OCI-LY7 (cell line): ENCODE data around the gene LGALS1. TPM values are rescaled to one million over a fixed set of nuclear protein-coding genes. Genes with fewer than 3 reads are reported as not detected.

Source experiments
- BruUV-seq: library from RNA; stranded (reverse); fragments of 400-500 nt; replicated peaks from 2 replicates; lab custom pipeline; 2021; lab: Mats Ljungman, UMichigan
- CTCF ChIA-PET: fragments of 300-600 bp; sonication (Branson Sonifier 250); formaldehyde crosslinking; loops from one replicate; lab custom pipeline; 2022; ENCODE audit warnings: antibody characterized with exemption; ENCODE audit not compliant: unreplicated experiment; lab: Charles Lee
- POLR2A ChIA-PET: fragments of 300-600 bp; sonication (Branson Sonifier 250); formaldehyde crosslinking; loops from one replicate; lab custom pipeline; 2022; ENCODE audit warnings: antibody characterized with exemption; lab: Charles Lee
- DNase-seq: peaks from one replicate; pipeline ENCODE4 v3.0.0-alpha.2; 2015; ENCODE audit warnings: low spot score
- H2AFZ ChIP-seq: fragments of 200-600 bp; sonication (generic), shearing (Covaris generic); 2 replicates; pipeline ENCODE4 v1.6.1; 2014; ENCODE audit warnings: mild to moderate bottlenecking, antibody characterized with exemption, low read length, moderate library complexity
- H3K27ac ChIP-seq: fragments of 200-600 bp; sonication (generic); 2 replicates; pipeline ENCODE4 v1.5.1; 2014; ENCODE audit warnings: mixed run types, low read depth, mild to moderate bottlenecking, moderate library complexity, low read length, inconsistent platforms; ENCODE audit not compliant: poor library complexity, severe bottlenecking
- H3K36me3 ChIP-seq: fragments of 200-600 bp; sonication (generic); 2 replicates; pipeline ENCODE4 v1.6.1; 2014; ENCODE audit warnings: mild to moderate bottlenecking, antibody characterized with exemption, low read length, moderate library complexity, mixed read lengths; ENCODE audit not compliant: insufficient read depth
- H3K4me1 ChIP-seq: fragments of 200-600 bp; sonication (generic); 2 replicates; pipeline ENCODE4 v1.5.1; 2014; ENCODE audit warnings: mild to moderate bottlenecking, low read length; ENCODE audit not compliant: insufficient read depth, poor library complexity, severe bottlenecking
- H3K4me2 ChIP-seq: fragments of 200-600 bp; sonication (generic); 2 replicates; pipeline ENCODE4 v1.6.1; 2014; ENCODE audit warnings: mild to moderate bottlenecking, low read length
- H3K4me3 ChIP-seq: fragments of 200-600 bp; sonication (generic); 2 replicates; pipeline ENCODE4 v1.5.1; 2014; ENCODE audit warnings: mild to moderate bottlenecking, low read depth, low read length; ENCODE audit not compliant: poor library complexity, severe bottlenecking
- H3K79me2 ChIP-seq: fragments of 200-600 bp; sonication (generic); 2 replicates; pipeline ENCODE4 v1.6.1; 2016; ENCODE audit warnings: low read depth, mild to moderate bottlenecking, low read length, moderate library complexity, mixed read lengths; ENCODE audit not compliant: insufficient read depth
- H3K9me2 ChIP-seq: fragments of 200-600 bp; sonication (generic); 2 replicates; pipeline ENCODE4 v1.6.1; 2016; ENCODE audit warnings: mild to moderate bottlenecking, low read length, mixed read lengths; ENCODE audit not compliant: insufficient read depth
- H3K9me3 ChIP-seq: fragments of 200-600 bp; sonication (generic); 2 replicates; pipeline ENCODE4 v1.6.1; 2014; ENCODE audit warnings: mild to moderate bottlenecking, mixed run types, low read length, mixed read lengths
- H4K20me1 ChIP-seq: fragments of 200-600 bp; sonication (generic); 2 replicates; pipeline ENCODE4 v1.6.1; 2014; ENCODE audit warnings: mild to moderate bottlenecking, antibody characterized with exemption, low read length, moderate library complexity, mixed read lengths; ENCODE audit not compliant: insufficient read depth
- EZH2phosphoT487 ChIP-seq: fragments of 200-600 bp; sonication (generic); IDR thresholded peaks from 2 replicates; pipeline ENCODE4 v1.6.1; 2018; ENCODE audit warnings: low read depth, borderline replicate concordance, mild to moderate bottlenecking, mixed run types, antibody characterized with exemption, low read length, moderate library complexity, mixed read lengths
- intact Hi-C: fragments of 100-400 bp; cut with micrococcal nuclease; formaldehyde crosslinking; loops from one replicate; pipeline ENCODE4 v1.10.0; 2022; ENCODE audit not compliant: unreplicated experiment
- total RNA-seq, 2 experiments: library from RNA; depleted of rRNA in 1 of 2; stranded (reverse); fragments of >200 nt in 1 of 2; shearing (Covaris generic) in 1 of 2; gene quantifications; 2 replicates each; pipeline ENCODE4 v1.2.3, GENCODE V29; 2014 to 2022
- TF ChIP-seq, protein P1 (sequence below): fragments of 200-600 bp; sonication (generic); conservative IDR thresholded peaks from 2 replicates; pipeline ENCODE4 v1.5.1; 2014; ENCODE audit warnings: mild to moderate bottlenecking, antibody characterized with exemption, low read length, moderate library complexity, mixed read lengths

LGALS1 gene
- total RNA-seq, 2 experiments from 2014 or later: 57.3 to 93.1 TPM

DNA sequence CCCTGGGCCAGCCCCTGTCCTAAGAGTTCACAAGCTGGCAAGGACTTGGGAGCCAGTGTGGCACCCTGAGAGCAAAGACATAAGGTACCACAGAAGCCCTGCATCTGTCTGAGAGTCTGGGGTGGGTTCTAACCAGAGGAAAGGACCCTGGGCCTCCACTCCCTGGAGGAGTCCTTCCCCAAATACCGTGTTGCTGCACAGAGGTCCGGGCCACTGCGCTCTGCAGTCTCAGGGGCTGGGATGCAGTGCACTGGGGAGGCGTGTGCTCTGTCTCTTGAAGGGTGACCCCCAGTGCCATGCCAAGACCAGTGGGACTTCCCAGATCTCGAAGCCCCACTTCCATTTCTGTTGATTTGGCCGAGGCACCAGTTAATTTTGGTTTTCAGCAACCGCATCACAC is 40.3 kb upstream of the LGALS1 start:
- no peak for TF ChIP-seq EZH2phosphoT487
- TF ChIP-seq, protein P1, sequence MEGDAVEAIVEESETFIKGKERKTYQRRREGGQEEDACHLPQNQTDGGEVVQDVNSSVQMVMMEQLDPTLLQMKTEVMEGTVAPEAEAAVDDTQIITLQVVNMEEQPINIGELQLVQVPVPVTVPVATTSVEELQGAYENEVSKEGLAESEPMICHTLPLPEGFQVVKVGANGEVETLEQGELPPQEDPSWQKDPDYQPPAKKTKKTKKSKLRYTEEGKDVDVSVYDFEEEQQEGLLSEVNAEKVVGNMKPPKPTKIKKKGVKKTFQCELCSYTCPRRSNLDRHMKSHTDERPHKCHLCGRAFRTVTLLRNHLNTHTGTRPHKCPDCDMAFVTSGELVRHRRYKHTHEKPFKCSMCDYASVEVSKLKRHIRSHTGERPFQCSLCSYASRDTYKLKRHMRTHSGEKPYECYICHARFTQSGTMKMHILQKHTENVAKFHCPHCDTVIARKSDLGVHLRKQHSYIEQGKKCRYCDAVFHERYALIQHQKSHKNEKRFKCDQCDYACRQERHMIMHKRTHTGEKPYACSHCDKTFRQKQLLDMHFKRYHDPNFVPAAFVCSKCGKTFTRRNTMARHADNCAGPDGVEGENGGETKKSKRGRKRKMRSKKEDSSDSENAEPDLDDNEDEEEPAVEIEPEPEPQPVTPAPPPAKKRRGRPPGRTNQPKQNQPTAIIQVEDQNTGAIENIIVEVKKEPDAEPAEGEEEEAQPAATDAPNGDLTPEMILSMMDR: no peak
- no peak for DNase-seq
- intact Hi-C loops: no loop called here
- POLR2A ChIA-PET: no interaction called here
- no peaks in the 10 kb centered on the region for H3K9me3 ChIP-seq
- H3K36me3 ChIP-seq: peaks cover 27% of the 10 kb centered on the region; the same call in 1 of the 2 replicates
- H3K4me2 ChIP-seq: no peak overlapping the region
- H4K20me1 ChIP-seq: no peaks in the 10 kb centered on the region
- no TSS peak for BruUV-seq
- H3K4me1 ChIP-seq: peaks cover 40% of the 10 kb centered on the region
- no peaks in the 10 kb centered on the region for H3K79me2 ChIP-seq
- no peak overlapping the region for H3K27ac ChIP-seq
- no peak overlapping the region for H2AFZ ChIP-seq
- no peak overlapping the region for H3K4me3 ChIP-seq
- CTCF ChIA-PET: interaction anchor here (1.6 kb wide), 1 partner anchor 8 kb away, joined by 4 read pairs; no protein-coding TSS in a partner anchor
- H3K9me2 ChIP-seq: no peaks in the 10 kb centered on the region

DNA sequence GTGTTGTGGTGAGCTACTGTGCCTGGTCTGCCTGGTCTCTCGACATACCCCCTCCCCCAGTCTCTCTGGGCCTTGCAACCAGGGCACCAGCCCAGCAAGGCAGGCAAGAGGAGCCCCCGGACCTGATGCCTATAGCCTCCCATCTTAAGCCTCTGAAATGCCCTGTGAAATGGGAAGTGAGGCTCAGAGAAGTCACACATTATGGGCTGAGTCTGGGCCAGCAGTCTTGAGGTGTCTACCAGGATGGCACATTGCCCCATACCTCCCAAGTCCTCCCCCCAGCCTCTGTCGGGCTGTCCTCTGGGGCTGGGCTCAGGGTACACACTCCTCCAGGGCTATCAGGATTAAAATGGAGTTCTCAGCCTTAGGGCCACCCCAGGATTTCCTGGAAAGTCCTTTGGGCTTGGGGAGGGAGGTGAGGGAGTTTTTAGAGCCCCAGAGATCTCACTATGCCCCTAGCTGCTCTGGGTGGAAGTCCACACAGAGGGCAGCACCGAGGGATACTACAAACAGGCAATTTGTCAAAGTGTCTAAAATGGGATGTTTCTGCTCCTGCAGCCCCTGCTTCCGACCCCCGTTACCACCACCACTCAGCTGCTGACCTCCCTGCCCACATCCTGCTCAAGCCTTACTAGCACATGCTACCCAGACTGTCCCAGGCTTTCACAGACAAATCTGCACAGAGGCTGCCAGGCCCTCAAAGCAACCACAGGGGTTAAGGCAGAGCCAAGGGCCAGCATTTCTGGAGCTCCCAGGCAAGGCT is 39.1 kb upstream of the LGALS1 start:
- Histone ChIP-seq H3K4me2 (no peak overlapping the region), H3K4me3 (no peak overlapping the region), H2AFZ (no peak overlapping the region), H3K27ac (no peak overlapping the region), H4K20me1 (no peaks in the 10 kb centered on the region), H3K79me2 (no peaks in the 10 kb centered on the region), H3K4me1 (peaks cover 52% of the 10 kb centered on the region), H3K9me3 (no peaks in the 10 kb centered on the region), H3K36me3 (peaks cover 18% of the 10 kb centered on the region; the same call in 1 of the 2 replicates), H3K9me2 (no peaks in the 10 kb centered on the region)
- TF ChIP-seq EZH2phosphoT487: no peak
- TF ChIP-seq, protein P1: peak; percentile 42
- no peak for DNase-seq
- intact Hi-C loops: no loop called here
- CTCF ChIA-PET: interaction anchor here (0.6 kb wide), 1 partner anchor 115 kb away, joined by 6 read pairs; no protein-coding TSS in a partner anchor
- POLR2A ChIA-PET: interaction anchor here (0.5 to 1.6 kb wide), 3 partner anchors 22 to 46 kb away, joined by 3 to 5 read pairs (median 3); partner anchors contain the start of gene PDXP
- BruUV-seq: no TSS peak

DNA sequence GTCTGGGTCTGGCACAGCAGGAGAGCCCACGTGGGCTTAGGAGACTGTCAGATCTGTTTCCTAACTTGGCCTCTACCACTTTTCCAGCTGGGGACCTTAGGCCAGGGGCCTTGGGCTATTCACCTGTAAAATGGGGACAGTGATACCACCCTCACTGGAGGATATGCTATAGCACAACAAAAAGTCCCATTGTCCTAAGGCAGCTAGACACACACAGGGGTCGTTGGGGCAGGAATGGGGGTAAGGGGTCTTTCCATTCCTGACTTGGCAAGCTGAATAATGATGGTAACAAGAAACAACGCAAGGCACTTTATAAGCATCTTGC is 38.5 kb upstream of the LGALS1 start:
- DNase-seq: no peak
- TF ChIP-seq EZH2phosphoT487: no peak
- TF ChIP-seq, protein P1: no peak
- intact Hi-C loops: no loop called here
- CTCF ChIA-PET: no interaction called here
- Histone ChIP-seq H3K4me1 (peaks cover 52% of the 10 kb centered on the region), H3K4me3 (no peak overlapping the region), H3K4me2 (no peak overlapping the region), H2AFZ (no peak overlapping the region), H3K9me3 (no peaks in the 10 kb centered on the region), H3K9me2 (no peaks in the 10 kb centered on the region), H3K79me2 (no peaks in the 10 kb centered on the region), H4K20me1 (no peaks in the 10 kb centered on the region), H3K36me3 (peaks cover 13% of the 10 kb centered on the region; the same call in 1 of the 2 replicates), H3K27ac (no peak overlapping the region)
- no TSS peak for BruUV-seq
- POLR2A ChIA-PET: interaction anchor here (0.5 to 1.6 kb wide), 3 partner anchors 21 to 45 kb away, joined by 3 to 5 read pairs (median 3); partner anchors contain the start of gene PDXP
